H7 (cell line): ENCODE measurements around the gene OR51T1. TPM values are rescaled to one million over a fixed set of nuclear protein-coding genes. Genes with fewer than 3 reads are reported as not detected.

Source experiments
- DNase-seq: peaks from one replicate; pipeline ENCODE4 v3.0.0; 2012
- H3K27me3 ChIP-seq: 2 replicates; pipeline ENCODE4 v1.6.0; 2011; ENCODE audit warnings: mild to moderate bottlenecking, low read length; ENCODE audit not compliant: control insufficient read depth, insufficient read depth
- H3K36me3 ChIP-seq: replicated peaks from 2 replicates; pipeline ENCODE4 v1.5.1; 2011; ENCODE audit warnings: low read length; ENCODE audit not compliant: control insufficient read depth, insufficient read depth
- H3K4me3 ChIP-seq: 2 replicates; pipeline ENCODE4 v1.5.1; 2011; ENCODE audit warnings: low read depth, mild to moderate bottlenecking, control low read depth, low read length, moderate library complexity; ENCODE audit not compliant: insufficient read depth
- total RNA-seq: library from RNA; depleted of rRNA; stranded (reverse); fragments of >200 nt; shearing (Covaris generic); gene quantifications from 2 replicates; pipeline ENCODE4 v1.2.3, GENCODE V29; 2014; rRNA removed

Gene OR51T1
- total RNA-seq, 1 experiment from 2014 or later = not detected

DNA sequence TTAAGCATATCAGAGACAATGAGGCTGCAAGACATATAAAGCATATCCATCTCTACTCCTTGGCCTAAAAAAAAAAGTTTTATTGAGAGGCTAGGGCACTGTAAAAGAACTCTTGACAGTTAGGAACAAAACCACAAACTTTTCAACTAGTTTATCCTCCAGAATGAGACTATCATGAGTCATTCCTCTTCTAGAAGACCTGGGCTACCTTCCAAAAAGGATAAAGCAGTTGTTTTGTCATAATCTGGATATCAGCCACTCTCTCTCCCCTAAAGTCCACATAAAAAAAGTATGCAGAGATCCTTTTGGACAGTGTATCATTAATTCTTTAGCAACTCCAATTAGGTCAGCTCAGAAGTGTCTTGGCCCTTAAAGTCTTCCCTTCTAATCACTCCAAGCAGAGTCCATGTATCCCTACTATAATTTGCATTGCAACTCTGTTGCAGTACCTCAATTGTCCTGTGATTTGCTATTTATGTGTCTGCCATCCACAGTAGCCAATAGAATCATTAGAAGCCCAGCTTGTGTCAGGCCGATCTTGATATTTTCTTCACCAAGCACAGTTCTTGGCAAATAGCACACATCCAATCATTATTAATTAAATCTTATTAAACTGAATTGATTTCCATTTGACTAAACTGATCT, 10.4 kb downstream of the OR51T1 start:
- peak; percentile 1 for DNase-seq
- Histone ChIP-seq H3K4me3 (no peak overlapping the region), H3K36me3 (no peaks in the 10 kb centered on the region), H3K27me3 (no peaks in the 10 kb centered on the region)

DNA sequence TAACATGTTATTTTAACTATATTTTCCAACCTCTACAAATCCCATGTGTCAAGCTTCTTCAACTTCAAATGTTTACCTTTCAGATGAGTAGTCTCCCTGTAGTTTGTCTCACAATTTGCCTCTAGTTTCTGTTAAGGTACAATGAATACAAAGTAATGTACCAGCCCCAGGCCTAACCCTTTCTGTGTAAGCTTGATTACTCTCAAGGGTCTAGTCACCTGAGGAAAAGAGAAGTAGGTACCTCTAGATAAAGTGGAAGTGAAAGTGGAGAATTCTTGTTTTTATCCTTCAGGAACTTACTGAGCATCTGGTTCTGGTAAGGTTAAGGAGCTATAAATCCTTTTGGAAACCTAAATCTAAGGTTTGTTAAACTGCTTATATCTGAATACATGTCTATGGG, 21.8 kb downstream of the OR51T1 start, which contains the start of gene OR51A7:
OR51A7 (plus strand) TSS at position 300 of the 400 bp plus-strand sequence. CDS start 3,587 bp downstream, outside the sequence.
- no peak for DNase-seq
- H3K36me3 ChIP-seq = no peaks in the 10 kb centered on the region
- no peak within 1 kb of the TSS for H3K4me3 ChIP-seq
- no peaks in the 10 kb centered on the region for H3K27me3 ChIP-seq

DNA sequence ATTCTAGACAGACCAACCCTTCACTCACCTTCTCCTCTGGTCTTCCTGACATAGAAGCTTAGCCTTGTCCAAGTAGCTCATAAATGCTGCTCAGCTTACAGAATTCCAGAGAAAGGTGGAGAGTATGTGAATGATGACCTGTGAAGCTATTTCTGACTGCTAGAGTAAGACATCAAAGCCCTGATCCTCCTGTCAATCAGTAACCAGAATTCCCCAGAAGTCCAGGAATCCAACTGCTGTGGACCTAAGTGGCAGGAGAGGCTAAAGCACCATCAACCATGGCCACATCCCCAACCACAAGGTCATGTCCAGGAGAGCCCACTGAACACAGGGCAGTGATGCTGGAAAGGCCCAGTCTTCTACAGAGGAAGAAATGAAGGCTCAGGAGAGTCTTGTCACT, 34.9 kb downstream of the OR51T1 start:
- no peak for DNase-seq
- no peak overlapping the region for H3K4me3 ChIP-seq
- H3K36me3 ChIP-seq = no peaks in the 10 kb centered on the region
- no peaks in the 10 kb centered on the region for H3K27me3 ChIP-seq

DNA sequence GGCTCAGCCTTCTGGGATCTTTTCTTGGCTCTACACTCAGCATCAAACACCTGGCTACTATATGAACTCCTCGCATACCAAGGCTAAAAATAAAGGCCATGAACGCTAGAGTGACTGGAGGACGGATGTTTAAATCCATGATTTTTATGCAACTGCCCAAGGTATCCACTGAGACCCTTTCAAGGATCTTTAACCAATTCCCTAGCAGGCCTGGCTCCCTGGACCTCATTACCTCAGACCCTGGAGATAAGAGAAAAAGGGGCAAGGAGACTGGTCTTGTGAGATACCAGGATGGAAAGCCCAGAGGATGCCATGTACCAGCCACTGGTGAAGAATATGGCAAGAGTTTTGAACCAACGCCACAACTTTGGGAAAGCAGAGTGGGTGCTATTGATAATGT, 37.5 kb downstream of the OR51T1 start, which contains the start of gene OR51G2:
OR51G2 (minus strand) TSS at position 101 of the 400 bp plus-strand sequence. CDS start 3,687 bp downstream, outside the sequence.
- H3K4me3 ChIP-seq = no peak within 1 kb of the TSS
- DNase-seq = no peak
- no peaks in the 10 kb centered on the region for H3K36me3 ChIP-seq
- no peaks in the 10 kb centered on the region for H3K27me3 ChIP-seq

DNA sequence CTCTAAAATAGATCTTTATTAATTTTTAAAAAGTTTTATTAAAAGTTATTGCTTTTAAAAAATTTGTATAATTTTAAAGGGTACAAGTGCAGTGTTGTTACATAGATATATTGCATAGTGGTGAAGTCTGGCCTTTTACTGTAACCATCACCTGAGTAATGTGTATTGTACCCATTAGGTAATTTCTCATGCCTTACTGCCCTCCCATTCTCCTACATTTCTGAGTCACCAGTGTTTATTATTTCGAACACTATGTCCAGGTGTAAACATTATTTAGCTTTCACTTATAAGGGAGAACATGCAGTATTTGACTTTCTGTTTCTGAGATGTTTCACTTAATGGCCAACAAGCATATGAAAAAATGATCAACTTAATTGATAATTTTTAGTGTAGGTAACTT, 40.1 kb downstream of the OR51T1 start:
- Histone ChIP-seq H3K27me3 (no peaks in the 10 kb centered on the region), H3K4me3 (no peak overlapping the region), H3K36me3 (no peaks in the 10 kb centered on the region)
- DNase-seq = no peak

DNA sequence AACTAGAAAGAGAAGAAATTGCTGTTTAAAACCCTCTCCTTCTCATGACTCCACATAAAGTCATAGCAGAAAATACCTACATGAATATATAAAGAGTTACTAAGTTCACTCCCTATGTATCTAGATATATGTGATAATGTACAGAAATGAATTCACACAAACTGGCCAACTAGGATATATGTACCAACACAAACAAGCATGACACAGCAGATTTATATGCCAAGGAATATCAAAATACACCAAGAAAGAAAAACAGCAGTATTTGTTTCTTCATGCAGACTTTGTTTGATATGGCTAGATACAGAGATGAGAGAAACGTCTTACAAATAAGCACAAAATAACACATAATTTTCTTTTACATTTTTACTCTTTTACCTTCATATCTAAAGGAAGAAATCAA, 40.6 kb downstream of the OR51T1 start:
- no peak for DNase-seq
- H3K27me3 ChIP-seq = no peaks in the 10 kb centered on the region
- H3K4me3 ChIP-seq = no peak overlapping the region
- H3K36me3 ChIP-seq = no peaks in the 10 kb centered on the region

DNA sequence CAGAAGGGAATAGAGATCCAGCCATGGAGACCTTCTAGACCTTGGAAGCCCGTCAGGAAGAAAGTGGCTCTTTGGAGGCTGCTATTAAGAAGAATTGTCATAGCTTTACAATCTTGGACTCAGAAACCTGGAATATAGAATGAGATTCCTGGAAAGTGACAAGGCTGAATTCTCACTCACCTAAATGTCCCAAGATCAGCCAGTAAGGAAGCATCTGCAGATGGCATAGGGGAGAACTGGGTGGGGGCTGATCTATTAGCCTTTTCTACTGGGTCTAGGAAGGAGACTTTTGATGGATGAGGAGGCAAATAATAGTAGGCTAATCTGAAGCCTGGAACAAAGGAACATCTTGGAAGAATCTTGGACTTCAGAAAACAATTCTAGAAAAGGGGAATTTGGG, 42.5 kb downstream of the OR51T1 start, which contains the start of gene OR51G1:
OR51G1 (minus strand) TSS at position 101 of the 400 bp plus-strand sequence; CDS start at position 101, 0 bp downstream.
- DNase-seq = no peak
- H3K4me3 ChIP-seq = no peak within 1 kb of the TSS

DNA sequence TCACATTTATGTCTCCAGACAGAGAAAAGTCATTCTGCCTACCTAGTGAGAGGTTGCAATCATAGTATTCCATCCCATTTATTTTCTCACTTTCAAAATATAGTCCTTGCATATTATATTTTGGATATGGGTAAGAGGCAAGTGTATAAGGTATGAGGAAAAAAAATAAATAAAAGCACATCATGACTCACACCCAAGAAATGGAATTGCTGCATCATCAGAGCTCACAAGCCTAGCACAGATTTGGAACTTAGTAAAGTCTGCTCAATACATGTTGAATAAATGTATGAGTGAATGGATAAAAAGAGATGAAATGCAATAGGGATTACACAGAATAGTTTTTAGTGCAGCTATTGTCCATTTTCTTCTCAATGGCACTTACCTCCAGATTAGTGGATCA, 44.9 kb downstream of the OR51T1 start:
- Histone ChIP-seq H3K4me3 (no peak overlapping the region), H3K27me3 (no peaks in the 10 kb centered on the region), H3K36me3 (no peaks in the 10 kb centered on the region)
- DNase-seq = no peak

More for the DNA sequence above, 42.5 kb downstream of the OR51T1 start, which contains the start of gene OR51G1:
- Histone ChIP-seq H3K27me3 (no peaks in the 10 kb centered on the region), H3K36me3 (no peaks in the 10 kb centered on the region)

Other genes with a start within 250 kb of the OR51T1 start
- gene OR51D1, start 244.4 kb upstream of the OR51T1 start, total RNA-seq = not detected in 2 replicates
- gene OR51E1, start 237.9 kb upstream of the OR51T1 start, total RNA-seq = 0.15 TPM in 1 of 2 replicates, not detected in the other
- gene OR51E2, start 184.0 kb upstream of the OR51T1 start, total RNA-seq = not detected in 2 replicates
- not detected in 2 replicates for gene MMP26, start 177.1 kb upstream of the OR51T1 start, total RNA-seq
- gene OR51F1, start 112.0 kb upstream of the OR51T1 start, total RNA-seq = not detected in 2 replicates
- not detected in 2 replicates for gene OR52R1, start 77.5 kb upstream of the OR51T1 start, total RNA-seq
- not detected in 2 replicates for gene OR51F2, start 60.6 kb upstream of the OR51T1 start, total RNA-seq
- gene OR51S1, start 32.7 kb upstream of the OR51T1 start, total RNA-seq = not detected in 2 replicates
- gene OR51A7, start 21.9 kb downstream of the OR51T1 start, total RNA-seq = not detected in 2 replicates
- not detected in 2 replicates for gene OR51G2, start 37.5 kb downstream of the OR51T1 start, total RNA-seq
- not detected in 2 replicates for gene OR51G1, start 42.4 kb downstream of the OR51T1 start, total RNA-seq
- not detected in 2 replicates for gene OR51A4, start 65.7 kb downstream of the OR51T1 start, total RNA-seq
- not detected in 2 replicates for gene OR51A2, start 73.8 kb downstream of the OR51T1 start, total RNA-seq
- gene OR51L1, start 113.0 kb downstream of the OR51T1 start, total RNA-seq = not detected in 2 replicates
- gene OR52J3, start 164.6 kb downstream of the OR51T1 start, total RNA-seq = not detected in 2 replicates
- not detected in 2 replicates for gene OR52E2, start 177.7 kb downstream of the OR51T1 start, total RNA-seq
- gene OR52E1, start 187.7 kb downstream of the OR51T1 start, total RNA-seq = not detected in 2 replicates